Vagina (tissue), 2 donors: ENCODE data around the gene DIRAS1. TPM values are rescaled to one million over a fixed set of nuclear protein-coding genes. Genes with fewer than 3 reads are reported as not detected.

Source experiments
- DNase-seq, 2 donors: peaks; one replicate each; pipeline ENCODE4 v3.0.0-alpha.2; 2017; ENCODE audit errors: extremely low spot score in 2 of 2
- H3K27ac ChIP-seq: fragments of 200-600 bp; sonication (generic); one replicate; pipeline ENCODE4 v1.5.1; 2019
- H3K27me3 ChIP-seq: fragments of 200-600 bp; sonication (generic); one replicate; pipeline ENCODE4 v1.5.1; 2019
- H3K36me3 ChIP-seq, 2 donors: fragments of 200-600 bp; sonication (generic); one replicate each; pipeline ENCODE4 v1.5.1; 2017 to 2019
- H3K4me1 ChIP-seq: fragments of 200-600 bp; sonication (generic); one replicate; pipeline ENCODE4 v1.5.1; 2019
- H3K4me3 ChIP-seq, 2 donors: fragments of 200-600 bp; sonication (generic); 1 replicate in 1 of 2; 2 replicates in 1 of 2; pipeline ENCODE4 v1.5.1; 2016 to 2019
- H3K9me3 ChIP-seq: fragments of 200-600 bp; sonication (generic); one replicate; pipeline ENCODE4 v1.5.1; 2019
- POLR2A ChIP-seq, 2 donors: fragments of 450-650 bp; IDR thresholded peaks; one replicate each; pipeline ENCODE4 v1.6.1; 2017; ENCODE audit warnings: antibody characterized with exemption in 2 of 2, mild to moderate bottlenecking in 2 of 2, moderate library complexity in 2 of 2
- POLR2AphosphoS5 ChIP-seq, 2 donors: sonication (generic); formaldehyde crosslinking; IDR thresholded peaks; one replicate each; pipeline ENCODE4 v1.9.0; 2017; ENCODE audit warnings: antibody characterized with exemption in 2 of 2, mild to moderate bottlenecking in 2 of 2, low read depth in 1 of 2; ENCODE audit not compliant: insufficient read depth in 1 of 2
- intact Hi-C: fragments of 100-400 bp; cut with DNase I; formaldehyde crosslinking; loops from one replicate; pipeline ENCODE4 v1.15.1; 2023
- total RNA-seq: library from RNA; depleted of rRNA; stranded (reverse); fragments of >200 nt; gene quantifications from one replicate; pipeline ENCODE4 v1.2.3, GENCODE V29; 2016
- TF ChIP-seq, protein P1 (sequence below), 3 experiments: fragments of 450-650 bp in 2 of 3; fragments of 200-600 bp in 1 of 3; sonication (generic) in 1 of 3; IDR thresholded peaks; one replicate each; pipeline ENCODE4 v1.5.1; 2017 to 2019; ENCODE audit warnings: antibody characterized with exemption in 3 of 3, mild to moderate bottlenecking in 2 of 3, moderate library complexity in 2 of 3

DIRAS1 gene
- total RNA-seq, 1 donor from 2014 or later: 2.0 TPM

DNA sequence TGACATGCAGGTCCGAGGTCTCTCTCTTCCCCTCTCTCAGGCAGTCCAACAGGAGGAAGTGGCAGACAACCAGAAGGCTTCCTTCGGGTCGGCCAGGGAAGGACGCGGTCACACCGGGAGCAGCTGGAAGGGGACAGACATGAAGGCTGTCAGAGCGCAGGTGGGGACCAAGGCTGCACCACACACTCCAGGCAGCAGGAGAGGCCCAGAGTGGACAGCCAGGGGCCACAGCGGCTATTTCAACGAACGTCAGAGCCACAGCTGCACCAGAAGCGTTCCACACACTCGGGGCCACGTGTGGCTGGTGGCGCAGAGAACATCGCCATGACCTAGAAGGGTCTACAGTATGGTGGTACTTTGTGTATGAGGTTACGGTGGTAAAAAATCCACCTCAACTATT is 34.6 kb upstream of the DIRAS1 start:
- TF ChIP-seq, protein P1, sequence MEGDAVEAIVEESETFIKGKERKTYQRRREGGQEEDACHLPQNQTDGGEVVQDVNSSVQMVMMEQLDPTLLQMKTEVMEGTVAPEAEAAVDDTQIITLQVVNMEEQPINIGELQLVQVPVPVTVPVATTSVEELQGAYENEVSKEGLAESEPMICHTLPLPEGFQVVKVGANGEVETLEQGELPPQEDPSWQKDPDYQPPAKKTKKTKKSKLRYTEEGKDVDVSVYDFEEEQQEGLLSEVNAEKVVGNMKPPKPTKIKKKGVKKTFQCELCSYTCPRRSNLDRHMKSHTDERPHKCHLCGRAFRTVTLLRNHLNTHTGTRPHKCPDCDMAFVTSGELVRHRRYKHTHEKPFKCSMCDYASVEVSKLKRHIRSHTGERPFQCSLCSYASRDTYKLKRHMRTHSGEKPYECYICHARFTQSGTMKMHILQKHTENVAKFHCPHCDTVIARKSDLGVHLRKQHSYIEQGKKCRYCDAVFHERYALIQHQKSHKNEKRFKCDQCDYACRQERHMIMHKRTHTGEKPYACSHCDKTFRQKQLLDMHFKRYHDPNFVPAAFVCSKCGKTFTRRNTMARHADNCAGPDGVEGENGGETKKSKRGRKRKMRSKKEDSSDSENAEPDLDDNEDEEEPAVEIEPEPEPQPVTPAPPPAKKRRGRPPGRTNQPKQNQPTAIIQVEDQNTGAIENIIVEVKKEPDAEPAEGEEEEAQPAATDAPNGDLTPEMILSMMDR (IDR thresholded peaks at IDR 0.05): no peak
- TF ChIP-seq POLR2A (IDR thresholded peaks at IDR 0.05) (no peak), POLR2AphosphoS5 (IDR thresholded peaks at IDR 0.05; ENCODE audit: insufficient read depth in 1 of 2, low read depth in 1 of 2) (no peak)
- no peak overlapping the region for H3K27ac ChIP-seq
- no peak overlapping the region for H3K4me3 ChIP-seq
- H3K36me3 ChIP-seq: peaks cover 0 to 27% of the 10 kb centered on the region in 2 donors
- intact Hi-C loops: no loop called here
- H3K4me1 ChIP-seq: no peaks in the 10 kb centered on the region
- no peak for DNase-seq
- H3K9me3 ChIP-seq: no peaks in the 10 kb centered on the region
- no peaks in the 10 kb centered on the region for H3K27me3 ChIP-seq

DNA sequence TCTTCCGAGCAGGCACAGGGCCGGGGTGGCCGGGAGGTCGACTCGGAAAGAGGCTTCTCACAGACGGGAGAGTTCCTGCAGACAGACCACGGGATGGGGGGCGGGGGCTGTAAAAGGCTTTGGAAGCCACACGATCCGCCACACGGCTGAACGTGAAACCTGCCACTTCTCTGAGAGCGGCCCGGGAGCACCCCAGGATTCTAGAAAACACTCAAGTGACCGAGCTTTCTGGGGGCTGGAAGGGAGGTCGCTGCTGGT is 34.2 kb upstream of the DIRAS1 start:
- no peaks in the 10 kb centered on the region for H3K4me1 ChIP-seq
- DNase-seq: no peak
- H3K27ac ChIP-seq: no peak overlapping the region
- H3K9me3 ChIP-seq: no peaks in the 10 kb centered on the region
- peaks cover 0 to 25% of the 10 kb centered on the region in 2 donors for H3K36me3 ChIP-seq
- TF ChIP-seq, protein P1 (IDR thresholded peaks at IDR 0.05): no peak
- TF ChIP-seq POLR2AphosphoS5 (IDR thresholded peaks at IDR 0.05; ENCODE audit: insufficient read depth in 1 of 2, low read depth in 1 of 2) (no peak), POLR2A (IDR thresholded peaks at IDR 0.05) (no peak)
- intact Hi-C loops: no loop called here
- no peaks in the 10 kb centered on the region for H3K27me3 ChIP-seq
- no peak overlapping the region for H3K4me3 ChIP-seq

DNA sequence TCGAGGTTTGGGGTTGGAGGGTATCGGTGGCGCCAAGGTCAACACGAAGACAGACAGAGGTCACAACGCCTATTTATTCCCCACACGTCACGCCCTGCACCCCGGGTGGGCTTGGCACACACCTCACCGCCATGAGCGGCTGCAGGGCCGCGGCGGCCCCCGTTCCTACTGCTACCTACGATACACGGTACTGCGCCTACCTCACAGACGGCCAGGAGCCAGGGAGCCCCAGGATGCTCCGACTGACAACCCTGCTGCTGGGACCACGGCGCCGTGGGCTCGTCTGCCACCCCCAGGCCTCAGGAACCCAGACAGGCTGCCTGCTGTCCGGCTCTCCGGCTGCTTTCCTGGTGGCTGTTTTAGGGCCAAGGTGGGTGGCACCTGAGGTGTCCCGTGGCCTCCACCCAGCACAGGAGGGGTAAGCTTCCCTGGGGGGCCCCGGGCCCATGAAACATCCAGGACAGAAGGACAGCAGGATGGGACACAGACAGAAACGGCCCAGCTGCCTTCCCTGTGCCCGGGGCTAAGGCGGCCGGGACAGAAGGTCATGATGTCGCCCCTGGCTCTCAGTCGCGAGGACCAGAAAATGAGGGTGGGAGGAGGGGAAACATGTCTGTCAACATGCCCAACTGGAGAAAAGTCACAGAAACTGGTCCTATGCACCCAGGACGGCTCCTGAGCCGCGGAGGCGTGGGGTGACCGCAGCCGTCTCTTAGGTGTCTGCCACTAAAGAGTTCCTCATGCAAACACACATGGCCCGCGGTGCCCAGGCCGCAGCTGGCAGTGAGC is 33.7 kb upstream of the DIRAS1 start:
- Histone ChIP-seq H3K27me3 (no peaks in the 10 kb centered on the region), H3K36me3 (peaks cover 0 to 25% of the 10 kb centered on the region in 2 donors), H3K27ac (no peak overlapping the region), H3K4me3 (no peak overlapping the region), H3K4me1 (no peaks in the 10 kb centered on the region), H3K9me3 (no peaks in the 10 kb centered on the region)
- TF ChIP-seq, protein P1 (IDR thresholded peaks at IDR 0.05): no peak
- no peak for TF ChIP-seq POLR2A (IDR thresholded peaks at IDR 0.05)
- TF ChIP-seq POLR2AphosphoS5 (IDR thresholded peaks at IDR 0.05; ENCODE audit: insufficient read depth in 1 of 2, low read depth in 1 of 2): no peak
- intact Hi-C loops: no loop called here
- DNase-seq: no peak

DNA sequence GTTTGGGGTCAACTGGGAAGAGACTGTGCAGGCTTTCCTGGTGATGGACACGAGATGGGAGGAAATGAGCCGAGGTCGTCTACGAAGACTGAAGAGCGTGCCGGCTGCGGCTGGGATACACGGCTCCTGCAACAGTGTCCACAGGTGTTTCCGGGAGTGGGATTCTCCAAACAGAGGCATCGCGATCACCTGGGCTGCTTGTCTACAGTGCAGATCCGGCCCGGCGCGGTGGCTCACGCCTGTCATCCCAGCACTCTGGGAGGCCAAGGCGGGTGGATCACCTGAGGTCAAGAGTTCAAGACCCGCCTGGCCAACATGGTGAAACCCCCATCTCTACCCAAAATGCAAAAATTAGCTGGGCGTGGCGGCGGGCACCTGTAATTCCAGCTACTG is 30.3 kb upstream of the DIRAS1 start:
- Histone ChIP-seq H3K4me1 (no peaks in the 10 kb centered on the region), H3K27ac (no peak overlapping the region), H3K9me3 (no peaks in the 10 kb centered on the region), H3K36me3 (peaks cover 0 to 12% of the 10 kb centered on the region in 2 donors), H3K4me3 (no peak overlapping the region), H3K27me3 (no peaks in the 10 kb centered on the region)
- intact Hi-C loops: no loop called here
- TF ChIP-seq POLR2AphosphoS5 (IDR thresholded peaks at IDR 0.05; ENCODE audit: insufficient read depth in 1 of 2, low read depth in 1 of 2): no peak
- TF ChIP-seq, protein P1 (IDR thresholded peaks at IDR 0.05): no peak
- no peak for TF ChIP-seq POLR2A (IDR thresholded peaks at IDR 0.05)
- no peak for DNase-seq

DNA sequence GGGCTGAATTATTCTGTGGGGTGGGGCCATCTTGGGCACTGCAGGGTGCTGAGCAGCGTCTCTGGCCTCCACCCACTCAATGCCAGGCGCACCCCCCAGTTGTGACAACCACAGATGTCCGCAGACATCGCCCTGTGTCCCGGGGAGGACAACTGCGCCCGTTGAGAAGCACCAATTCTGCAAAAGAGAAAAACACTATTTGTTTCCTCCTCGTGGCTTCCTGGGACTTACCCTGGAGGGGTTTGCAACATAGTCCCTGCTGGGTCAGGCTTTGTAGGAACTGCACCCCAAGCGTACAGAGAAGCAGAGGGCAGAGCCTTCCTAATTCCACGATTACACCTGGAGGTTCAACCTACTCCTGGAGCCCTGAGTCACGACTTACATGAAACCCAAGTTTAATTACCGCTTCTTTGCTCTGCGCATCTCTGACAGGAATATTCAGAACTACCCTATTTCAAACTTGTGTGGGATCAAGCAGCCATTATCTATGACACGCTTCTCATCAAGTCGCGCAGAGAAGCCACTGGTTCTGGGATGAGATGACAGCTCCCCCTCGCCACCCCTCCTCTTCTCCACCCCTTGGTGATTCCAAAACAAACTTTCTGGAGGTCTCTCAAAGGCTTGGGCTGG is 29.8 kb upstream of the DIRAS1 start:
- peaks cover 0 to 11% of the 10 kb centered on the region in 2 donors for H3K36me3 ChIP-seq
- H3K9me3 ChIP-seq: no peaks in the 10 kb centered on the region
- H3K4me1 ChIP-seq: no peaks in the 10 kb centered on the region
- intact Hi-C loops: no loop called here
- H3K4me3 ChIP-seq: no peak overlapping the region
- TF ChIP-seq, protein P1 (IDR thresholded peaks at IDR 0.05): no peak
- TF ChIP-seq POLR2A (IDR thresholded peaks at IDR 0.05) (no peak), POLR2AphosphoS5 (IDR thresholded peaks at IDR 0.05; ENCODE audit: insufficient read depth in 1 of 2, low read depth in 1 of 2) (no peak)
- no peak for DNase-seq
- no peak overlapping the region for H3K27ac ChIP-seq
- H3K27me3 ChIP-seq: no peaks in the 10 kb centered on the region
